K562 (cell line): ENCODE data around the gene AACS. TPM values are rescaled to one million over a fixed set of nuclear protein-coding genes. Genes with fewer than 3 reads are reported as not detected.

Source experiments
- ATAC-seq: fragments of 200-7000 bp; cut with Tn5 transposase; 3 replicates; pipeline ENCODE4 v1.9.1; 2020; ENCODE audit warnings: moderate library complexity
- BruUV-seq: library from RNA; stranded (reverse); fragments of 400-500 nt; replicated peaks from 2 replicates; lab custom pipeline; 2021; lab: Mats Ljungman, UMichigan
- CTCF ChIA-PET: fragments of 300-600 bp; formaldehyde crosslinking; extraction: SDS; loops from one replicate; lab custom pipeline; 2021; ENCODE audit warnings: low intra/inter-chr PET ratio; lab: Yijun Ruan, JAX
- POLR2A ChIA-PET: fragments of 300-600, 350-650 bp; sonication (Branson Sonifier 250); formaldehyde crosslinking; extraction: SDS; loops from one replicate; lab custom pipeline; 2021; ENCODE audit warnings: antibody characterized with exemption, inconsistent platforms; lab: Yijun Ruan, JAX
- DNase-seq, 4 experiments: peaks; one replicate each; pipeline versions ENCODE4 v3.0.0 to v3.0.0-alpha.2; 2011 to 2018; ENCODE audit warnings: low spot score in 3 of 4, mixed read lengths in 3 of 4; ENCODE audit errors: extremely low read depth in 1 of 4
- FAIRE-seq: peaks from 2 replicates; lab custom pipeline; 2011; peaks lifted over from hg19 to GRCh38; lab: Jason Lieb, UNC
- H2AFZ ChIP-seq: 2 replicates; pipeline ENCODE4 v1.6.0; 2011; ENCODE audit warnings: low read depth, low read length, control low read depth, inconsistent platforms
- H3K27ac ChIP-seq: fragments of 200-600 bp; 3 replicates; pipeline ENCODE4 v1.8.0; 2011; ENCODE audit warnings: low read depth, mild to moderate bottlenecking, control low read depth, inconsistent platforms, low read length, moderate library complexity, mixed read lengths; ENCODE audit errors: extremely low read depth
- H3K27me3 ChIP-seq, 2 experiments: fragments of 300-600 bp in 1 of 2; 2 replicates in 1 of 2; 3 replicates in 1 of 2; pipeline versions ENCODE4 v1.6.0 to v1.8.0; 2011; ENCODE audit warnings: inconsistent platforms in 2 of 2, low read length in 2 of 2, mild to moderate bottlenecking in 1 of 2, mixed read lengths in 1 of 2, moderate library complexity in 1 of 2; ENCODE audit not compliant: control insufficient read depth in 2 of 2, insufficient read depth in 2 of 2
- H3K36me3 ChIP-seq: fragments of 300-600 bp; 3 replicates; pipeline ENCODE4 v1.8.0; 2011; ENCODE audit warnings: mild to moderate bottlenecking, low read length, inconsistent platforms; ENCODE audit not compliant: control insufficient read depth, insufficient read depth
- H3K4me1 ChIP-seq, 2 experiments: fragments of 200-600 bp in 1 of 2; replicated peaks in 1 of 2; 2 replicates in 1 of 2; 3 replicates in 1 of 2; pipeline versions ENCODE4 v1.5.1 to v1.8.0; 2011; ENCODE audit warnings: inconsistent platforms in 2 of 2, low read length in 2 of 2, mild to moderate bottlenecking in 1 of 2, mixed read lengths in 1 of 2, moderate library complexity in 1 of 2; ENCODE audit not compliant: control insufficient read depth in 2 of 2, insufficient read depth in 2 of 2
- H3K4me2 ChIP-seq: 2 replicates; pipeline ENCODE4 v1.6.1; 2011; ENCODE audit warnings: low read length, control low read depth, inconsistent platforms, mixed read lengths; ENCODE audit not compliant: insufficient read depth
- H3K4me3 ChIP-seq: fragments of 200-600 bp; sonication (generic), shearing (Covaris generic); 2 replicates; pipeline ENCODE4 v1.5.1; 2016; ENCODE audit warnings: control low read depth, inconsistent platforms
- H3K79me2 ChIP-seq: fragments of 200-600 bp; 3 replicates; pipeline ENCODE4 v1.8.0; 2011; ENCODE audit warnings: low read length, inconsistent platforms; ENCODE audit not compliant: control insufficient read depth, insufficient read depth
- H3K9ac ChIP-seq, 2 experiments: 2 replicates each; pipeline versions ENCODE4 v1.6.0 to v1.6.1; 2011; ENCODE audit warnings: low read depth in 2 of 2, low read length in 2 of 2, control low read depth in 1 of 2, inconsistent platforms in 1 of 2, mild to moderate bottlenecking in 1 of 2, mixed read lengths in 1 of 2; ENCODE audit not compliant: insufficient read depth in 1 of 2
- H3K9me1 ChIP-seq: one replicate; pipeline ENCODE4 v1.6.0; 2011; ENCODE audit warnings: inconsistent platforms, mild to moderate bottlenecking, low read length, moderate library complexity; ENCODE audit not compliant: control insufficient read depth, insufficient read depth
- H3K9me3 ChIP-seq: replicated peaks from 2 replicates; pipeline ENCODE4 v1.5.1; 2011; ENCODE audit warnings: low read depth, low read length, inconsistent platforms; ENCODE audit not compliant: control insufficient read depth, insufficient read depth
- H4K20me1 ChIP-seq: replicated peaks from 2 replicates; pipeline ENCODE4 v1.6.1; 2011; ENCODE audit warnings: low read length, inconsistent platforms, mixed read lengths; ENCODE audit not compliant: control insufficient read depth, insufficient read depth
- BCOR ChIP-seq: fragments of 450-650 bp; IDR thresholded peaks from 2 replicates; pipeline ENCODE4 v1.6.1; 2016
- BRF1 ChIP-seq: IDR thresholded peaks from 3 replicates; pipeline ENCODE4 v1.6.1; 2011; ENCODE audit warnings: borderline replicate concordance, mild to moderate bottlenecking; ENCODE audit not compliant: insufficient read length; ENCODE audit errors: extremely low read depth
- EGR1 ChIP-seq: fragments of 450-650 bp; conservative IDR thresholded peaks from 2 replicates; pipeline ENCODE4 v1.6.1; 2017; ENCODE audit warnings: mild to moderate bottlenecking
- HINFP ChIP-seq: fragments of 450-650 bp; conservative IDR thresholded peaks from 2 replicates; pipeline ENCODE4 v1.6.1; 2016; ENCODE audit warnings: missing genetic modification characterization, low read depth, mild to moderate bottlenecking, control low read depth, missing compliant biosample characterization
- KAT8 ChIP-seq: fragments of 450-650 bp; IDR thresholded peaks from 2 replicates; pipeline ENCODE4 v1.6.1; 2016; ENCODE audit warnings: low read depth, mild to moderate bottlenecking
- MYC ChIP-seq, 2 experiments: fragments of 250-450 bp in 1 of 2; sonication (Bioruptor Pico) in 1 of 2; IDR thresholded peaks; 2 replicates each; pipeline versions ENCODE4 v1.5.1 to v1.6.1; 2012 to 2021; ENCODE audit warnings: low read depth in 2 of 2, borderline replicate concordance in 1 of 2, improper control_type of control experiment in 1 of 2, low read length in 1 of 2, mild to moderate bottlenecking in 1 of 2, moderate library complexity in 1 of 2
- NFIC ChIP-seq: fragments of 450-650 bp; IDR thresholded peaks from 2 replicates; pipeline ENCODE4 v1.6.1; 2017; ENCODE audit warnings: mild to moderate bottlenecking, inconsistent platforms
- RBM25 ChIP-seq: fragments of 200-400 bp; formaldehyde crosslinking; IDR thresholded peaks from 2 replicates; pipeline ENCODE4 v1.6.1; 2018; ENCODE audit warnings: low read length, low read depth, moderate library complexity; ENCODE audit not compliant: severe bottlenecking
- RCOR1 ChIP-seq, 2 experiments: IDR thresholded peaks; 2 replicates each; pipeline ENCODE4 v1.6.1; 2012; ENCODE audit warnings: low read depth in 2 of 2, low read length in 2 of 2, borderline replicate concordance in 1 of 2, improper control_type of control experiment in 1 of 2
- TGIF2 ChIP-seq: sonication (generic); formaldehyde crosslinking; IDR thresholded peaks from 2 replicates; pipeline ENCODE4 v1.8.1; 2022; ENCODE audit warnings: mild to moderate bottlenecking, missing genetic modification reagents, moderate library complexity
- ZNF140 ChIP-seq: fragments of 250-450 bp; sonication (Bioruptor Pico); IDR thresholded peaks from 2 replicates; pipeline ENCODE4 v1.8.0; 2021; ENCODE audit warnings: moderate library complexity, mild to moderate bottlenecking, inconsistent platforms
- ZNF41 ChIP-seq: fragments of 250-450 bp; sonication (Bioruptor Pico); conservative IDR thresholded peaks from 2 replicates; pipeline ENCODE4 v1.4.0; 2020; ENCODE audit warnings: mild to moderate bottlenecking
- WGBS: fragments of 100-300 bp; shearing (Covaris generic); methylation state at CpG from one replicate; pipeline ENCODE4 v1.1.6; 2016; ENCODE audit warnings: low coverage, mixed read lengths; ENCODE audit not compliant: insufficient coverage; ENCODE audit errors: missing lambda C conversion rate; 5-methylcytosine and 5-hydroxymethylcytosine counted together
- in situ Hi-C: fragments of 300-500 bp; cut with MboI; formaldehyde crosslinking; loops from 4 replicates; pipeline ENCODE4 v1.15.0; 2018; ENCODE audit warnings: inconsistent platforms, mixed read lengths
- intact Hi-C: fragments of 100-400 bp; cut with micrococcal nuclease; formaldehyde crosslinking; loops from 2 replicates; pipeline ENCODE4 v1.14.2; 2022
- polyA plus RNA-seq, 8 experiments: library from polyadenylated mRNA; depleted of rRNA in 4 of 8; stranded (reverse) in 5 of 8; unstranded in 3 of 8; fragments of >200 nt; fragmentation: Nextera tagmentation in 2 of 8; fragmentation: Illumina TruSeq in 1 of 8; extraction: Ambion mirVana in 2 of 8; extraction: Trizol in 1 of 8; gene quantifications; 2 replicates each; pipeline versions ENCODE4 v1.2.1 to v1.2.3, GENCODE V29; 2011 to 2014; ENCODE audit warnings: inconsistent platforms in 1 of 8, missing spikeins in 1 of 8
- total RNA-seq, 7 experiments: library from RNA; depleted of rRNA in 6 of 7; stranded (reverse); fragments of >200 nt in 6 of 7; fragmentation: Illumina TruSeq in 2 of 7; extraction: Trizol in 2 of 7; gene quantifications; 2 replicates each; pipeline versions ENCODE4 v1.2.1 to v1.2.3, GENCODE V29; 2011 to 2021; ENCODE audit warnings: low replicate concordance in 1 of 7
- TF ChIP-seq, protein P1 (sequence below): sonication (generic); formaldehyde crosslinking; IDR thresholded peaks from 2 replicates; pipeline ENCODE4 v1.8.0; 2022; ENCODE audit warnings: mild to moderate bottlenecking, low read depth, missing genetic modification reagents
- TF ChIP-seq, protein P2 (sequence below): fragments of 450-650 bp; IDR thresholded peaks from 2 replicates; pipeline ENCODE4 v1.6.1; 2014; ENCODE audit warnings: low read depth, mild to moderate bottlenecking, moderate library complexity, borderline replicate concordance

Gene AACS
- total and polyA plus RNA-seq, 9 of the 15 experiments (the other 6 are each of a cell fraction or from before 2014, with no cell fraction given): 2.4 to 13.0 (median 6.0) TPM

DNA sequence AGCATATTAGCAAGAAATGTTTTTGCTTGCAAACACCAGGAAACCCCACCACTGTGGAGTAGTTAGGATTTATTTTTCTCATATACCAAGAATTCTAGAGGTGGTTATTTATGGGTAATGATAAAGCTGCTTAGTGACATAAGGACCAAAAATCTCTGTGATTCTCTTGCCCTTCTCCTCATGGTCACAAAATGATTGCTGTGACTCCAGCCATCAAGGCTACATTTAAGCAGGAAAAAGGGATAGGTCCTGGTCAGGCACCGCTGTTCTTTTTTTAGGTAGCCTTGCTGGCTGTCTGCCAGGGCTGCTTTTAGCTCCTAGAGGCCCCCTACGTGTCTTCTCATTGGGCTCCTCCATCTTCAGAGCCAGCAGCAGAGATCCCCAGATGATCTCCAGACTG is 104.2 kb downstream of the AACS start:
- FAIRE-seq (no peak), ATAC-seq (no peak), DNase-seq (no peak)
- Histone ChIP-seq H3K9ac (no peak overlapping the region), H3K4me2 (no peak overlapping the region), H3K4me1 (no peaks in the 10 kb centered on the region), H3K27ac (no peak overlapping the region), H3K4me3 (no peak overlapping the region), H3K36me3 (no peaks in the 10 kb centered on the region), H3K9me3 (no peaks in the 10 kb centered on the region), H2AFZ (no peak overlapping the region), H3K27me3 (peaks cover 6 to 52% of the 10 kb centered on the region in 2 experiments; a peak in 3 of 5 replicates), H3K79me2 (no peaks in the 10 kb centered on the region), H3K9me1 (no peaks in the 10 kb centered on the region), H4K20me1 (no peaks in the 10 kb centered on the region; the same call in 1 of the 2 replicates)
- 0% methylated on average over 2 of the region's 2 CpGs for WGBS
- BruUV-seq: no TSS peak
- CTCF ChIA-PET: no interaction called here
- POLR2A ChIA-PET: no interaction called here
- TF ChIP-seq NFIC (peak; percentile 23; the same call in 1 of the 2 replicates), RBM25 (peak; percentile 91), KAT8 (no peak), MYC (IDR thresholded peaks at IDR 0.05; ENCODE audit: low read depth, low read length) (no peak), MYC (CRISPR knock-in tag; IDR thresholded peaks at IDR 0.05; ENCODE audit: borderline replicate concordance, low read depth) (no peak), EGR1 (no peak), BCOR (peak; percentile 34; the same call in 1 of the 2 replicates), ZNF140 (CRISPR knock-in tag) (no peak), ZNF41 (no peak), TGIF2 (CRISPR knock-in tag) (no peak), RCOR1 (IDR thresholded peaks at IDR 0.05; ENCODE audit: borderline replicate concordance in 1 of 2, low read depth in 2 of 2, low read length in 2 of 2) (0 out of 4 replicates have a peak, but pooled peaks of 1 of the 2 experiments have one; percentile 17), BRF1 (no peak), HINFP (tag) (no peak)
- TF ChIP-seq, protein P1, sequence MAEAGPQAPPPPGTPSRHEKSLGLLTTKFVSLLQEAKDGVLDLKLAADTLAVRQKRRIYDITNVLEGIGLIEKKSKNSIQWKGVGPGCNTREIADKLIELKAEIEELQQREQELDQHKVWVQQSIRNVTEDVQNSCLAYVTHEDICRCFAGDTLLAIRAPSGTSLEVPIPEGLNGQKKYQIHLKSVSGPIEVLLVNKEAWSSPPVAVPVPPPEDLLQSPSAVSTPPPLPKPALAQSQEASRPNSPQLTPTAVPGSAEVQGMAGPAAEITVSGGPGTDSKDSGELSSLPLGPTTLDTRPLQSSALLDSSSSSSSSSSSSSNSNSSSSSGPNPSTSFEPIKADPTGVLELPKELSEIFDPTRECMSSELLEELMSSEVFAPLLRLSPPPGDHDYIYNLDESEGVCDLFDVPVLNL (CRISPR knock-in tag): no peak
- TF ChIP-seq, protein P2, sequence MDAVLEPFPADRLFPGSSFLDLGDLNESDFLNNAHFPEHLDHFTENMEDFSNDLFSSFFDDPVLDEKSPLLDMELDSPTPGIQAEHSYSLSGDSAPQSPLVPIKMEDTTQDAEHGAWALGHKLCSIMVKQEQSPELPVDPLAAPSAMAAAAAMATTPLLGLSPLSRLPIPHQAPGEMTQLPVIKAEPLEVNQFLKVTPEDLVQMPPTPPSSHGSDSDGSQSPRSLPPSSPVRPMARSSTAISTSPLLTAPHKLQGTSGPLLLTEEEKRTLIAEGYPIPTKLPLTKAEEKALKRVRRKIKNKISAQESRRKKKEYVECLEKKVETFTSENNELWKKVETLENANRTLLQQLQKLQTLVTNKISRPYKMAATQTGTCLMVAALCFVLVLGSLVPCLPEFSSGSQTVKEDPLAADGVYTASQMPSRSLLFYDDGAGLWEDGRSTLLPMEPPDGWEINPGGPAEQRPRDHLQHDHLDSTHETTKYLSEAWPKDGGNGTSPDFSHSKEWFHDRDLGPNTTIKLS: no peak
- in situ Hi-C loops (no loop called here), intact Hi-C loops (no loop called here)
